ENCODE measurements around the gene OR4Q3. TPM values are rescaled to one million over a fixed set of nuclear protein-coding genes. Genes with fewer than 3 reads are reported as not detected.
"Not testable (repeated sequence)": the region's sequence is repeated elsewhere in the genome, so short reads cannot be mapped to it uniquely, and the experiment has no call there.

Gene OR4Q3
- total RNA-seq, 1 donor from 2014 or later = not detected

- Histone ChIP-seq H3K4me3 (ENCODE audit: low read depth, low read length) (no peak overlapping the region), H3K27me3 (ENCODE audit: control insufficient read depth, insufficient read depth, low read length) (no peaks in the 10 kb centered on the region), H3K36me3 (ENCODE audit: control insufficient read depth, insufficient read depth, low read length) (no peaks in the 10 kb centered on the region)
These were observed 28.6 kb downstream of the OR4Q3 start for GRCh38 chr14:19771895-19772430.

GRCh38 chr14:19772454-19772853, 29.1 kb downstream of the OR4Q3 start:
- H3K4me3 ChIP-seq (ENCODE audit: low read depth, low read length); H3K27me3 ChIP-seq (ENCODE audit: control insufficient read depth, insufficient read depth, low read length); H3K36me3 ChIP-seq (ENCODE audit: control insufficient read depth, insufficient read depth, low read length); DNase-seq (ENCODE audit: low read depth): not testable (repeated sequence)

More at GRCh38 chr14:19771895-19772430, 28.6 kb downstream of the OR4Q3 start:
- TF ChIP-seq CTCF (IDR thresholded peaks at IDR 0.05; ENCODE audit: insufficient read depth, low read length, poor library complexity, severe bottlenecking) = no peak
- DNase-seq (ENCODE audit: low read depth) = no peak

GRCh38 chr14:19773204-19773603, 29.8 kb downstream of the OR4Q3 start, which contains the start of gene OR4M1:
Gene OR4M1, plus strand, starts transcription at chr14:19773504. Its CDS starts 6,819 bp downstream, at chr14:19780323.
- H3K4me3 ChIP-seq (ENCODE audit: low read depth, low read length); H3K36me3 ChIP-seq (ENCODE audit: control insufficient read depth, insufficient read depth, low read length); H3K27me3 ChIP-seq (ENCODE audit: control insufficient read depth, insufficient read depth, low read length); DNase-seq (ENCODE audit: low read depth): not testable (repeated sequence)

- Histone ChIP-seq H3K4me3 (ENCODE audit: low read depth, low read length) (no peak overlapping the region), H3K27me3 (ENCODE audit: control insufficient read depth, insufficient read depth, low read length) (no peaks in the 10 kb centered on the region), H3K36me3 (ENCODE audit: control insufficient read depth, insufficient read depth, low read length) (no peaks in the 10 kb centered on the region)
- TF ChIP-seq CTCF (IDR thresholded peaks at IDR 0.05; ENCODE audit: insufficient read depth, low read length, poor library complexity, severe bottlenecking) = no peak
- DNase-seq (ENCODE audit: low read depth) = no peak
These were observed 32.2 kb downstream of the OR4Q3 start for GRCh38 chr14:19775587-19775986.

GRCh38 chr14:19785848-19786247, 42.5 kb downstream of the OR4Q3 start:
- H3K4me3 ChIP-seq (ENCODE audit: low read depth, low read length); DNase-seq (ENCODE audit: low read depth); H3K36me3 ChIP-seq (ENCODE audit: control insufficient read depth, insufficient read depth, low read length); H3K27me3 ChIP-seq (ENCODE audit: control insufficient read depth, insufficient read depth, low read length): not testable (repeated sequence)

GRCh38 chr14:19787318-19787717, 43.9 kb downstream of the OR4Q3 start:
- not testable (repeated sequence) for H3K27me3 ChIP-seq (ENCODE audit: control insufficient read depth, insufficient read depth, low read length); H3K4me3 ChIP-seq (ENCODE audit: low read depth, low read length); DNase-seq (ENCODE audit: low read depth); H3K36me3 ChIP-seq (ENCODE audit: control insufficient read depth, insufficient read depth, low read length)

GRCh38 chr14:19788150-19788549, 44.8 kb downstream of the OR4Q3 start:
- not testable (repeated sequence) for DNase-seq (ENCODE audit: low read depth); H3K36me3 ChIP-seq (ENCODE audit: control insufficient read depth, insufficient read depth, low read length); H3K27me3 ChIP-seq (ENCODE audit: control insufficient read depth, insufficient read depth, low read length); H3K4me3 ChIP-seq (ENCODE audit: low read depth, low read length)

GRCh38 chr14:19796520-19797108, 53.2 kb downstream of the OR4Q3 start:
- not testable (repeated sequence) for H3K36me3 ChIP-seq (ENCODE audit: control insufficient read depth, insufficient read depth, low read length); H3K4me3 ChIP-seq (ENCODE audit: low read depth, low read length); H3K27me3 ChIP-seq (ENCODE audit: control insufficient read depth, insufficient read depth, low read length); DNase-seq (ENCODE audit: low read depth)

Other genes starting within 250 kb of the OR4Q3 start
- gene OR11H2, start 29.7 kb upstream of the OR4Q3 start, total RNA-seq = not detected in 2 replicates
- gene OR4M1, start 29.9 kb downstream of the OR4Q3 start, total RNA-seq = not detected in 2 replicates
- not detected in 2 replicates for gene OR4N2, start 60.2 kb downstream of the OR4Q3 start, total RNA-seq
- gene OR4K2, start 131.6 kb downstream of the OR4Q3 start, total RNA-seq = not detected in 2 replicates
- gene OR4K5, start 177.0 kb downstream of the OR4Q3 start, total RNA-seq = not detected in 2 replicates
- gene OR4K1, start 187.3 kb downstream of the OR4Q3 start, total RNA-seq = not detected in 2 replicates
- gene OR4K15, start 232.0 kb downstream of the OR4Q3 start, total RNA-seq = not detected in 2 replicates